T-helper 2 cell treated with Interferon-gamma antibody and Interleukin-4, amounts not matched to agents 5 μg/mL and 100 μg/mL, for 36 hours (primary cell): Measurements from ENCODE around the gene TDRD10.

Experiments
- DNase-seq: peaks from one replicate; pipeline ENCODE4 v3.0.0; 2021; ENCODE audit warnings: low spot score
- H3K27ac Mint-ChIP-seq: one replicate; pipeline ENCODE4 v1.8.0; 2021; ENCODE audit warnings: mild to moderate bottlenecking, mixed read lengths
- H3K27me3 Mint-ChIP-seq: one replicate; pipeline ENCODE4 v1.8.0; 2021; ENCODE audit warnings: low read depth, mixed read lengths
- H3K36me3 Mint-ChIP-seq: one replicate; pipeline ENCODE4 v1.8.0; 2021; ENCODE audit warnings: low read depth, mixed read lengths
- H3K4me1 Mint-ChIP-seq: one replicate; pipeline ENCODE4 v1.8.0; 2021; ENCODE audit warnings: low read depth, mixed read lengths
- H3K4me3 Mint-ChIP-seq: one replicate; pipeline ENCODE4 v1.8.0; 2022; ENCODE audit warnings: mild to moderate bottlenecking, moderate library complexity, mixed read lengths
- H3K9me3 Mint-ChIP-seq: one replicate; pipeline ENCODE4 v1.8.0; 2021; ENCODE audit warnings: mixed read lengths

The TDRD10 gene, protein sequence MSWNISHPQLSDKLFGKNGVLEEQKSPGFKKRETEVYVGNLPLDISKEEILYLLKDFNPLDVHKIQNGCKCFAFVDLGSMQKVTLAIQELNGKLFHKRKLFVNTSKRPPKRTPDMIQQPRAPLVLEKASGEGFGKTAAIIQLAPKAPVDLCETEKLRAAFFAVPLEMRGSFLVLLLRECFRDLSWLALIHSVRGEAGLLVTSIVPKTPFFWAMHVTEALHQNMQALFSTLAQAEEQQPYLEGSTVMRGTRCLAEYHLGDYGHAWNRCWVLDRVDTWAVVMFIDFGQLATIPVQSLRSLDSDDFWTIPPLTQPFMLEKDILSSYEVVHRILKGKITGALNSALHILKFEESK

DNA sequence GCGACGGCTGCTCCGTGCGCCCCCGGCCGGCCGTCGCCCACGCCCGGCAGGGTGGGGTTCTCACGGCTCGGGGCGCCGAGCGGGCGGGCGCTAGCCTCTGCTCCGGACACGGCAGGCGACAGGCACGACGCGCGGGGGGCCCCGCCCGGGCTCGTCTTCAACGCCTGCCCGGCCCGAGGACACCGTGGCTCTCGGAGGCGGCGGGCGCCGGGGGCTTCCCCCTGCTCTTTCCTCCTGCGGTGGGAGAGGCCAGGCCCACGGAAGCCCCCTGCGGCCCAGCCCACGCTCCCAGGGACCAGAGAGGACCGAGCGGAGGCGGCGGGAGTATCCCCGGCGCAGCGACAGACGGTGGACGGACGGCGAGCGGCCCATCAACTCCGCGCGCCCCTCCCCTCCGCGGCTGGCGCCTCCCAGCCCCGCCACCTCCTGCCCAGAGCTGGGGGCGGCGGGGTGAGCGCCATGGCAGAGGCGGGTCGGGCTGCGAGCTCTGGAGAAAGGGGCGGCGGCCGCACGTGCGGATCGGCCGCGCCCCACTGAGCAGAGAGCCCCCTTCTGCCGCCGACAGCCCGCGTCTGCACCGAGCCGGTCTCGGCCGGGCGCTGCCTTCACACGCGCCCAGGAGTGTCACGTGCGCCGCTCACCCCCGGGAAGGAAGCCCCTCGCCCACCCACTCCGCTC lies at the start of gene TDRD10, which contains the start of gene SHE:
Gene TDRD10 (plus strand): TSS at position 154 of the 678 bp plus-strand sequence. CDS start 4,685 bp downstream, outside the sequence.
Gene SHE (minus strand): TSS at position 347 of the 678 bp plus-strand sequence. CDS start 386 bp downstream, outside the sequence.
- Mint-ChIP-seq H3K27ac (no peak within 1 kb of the TSS), H3K27me3 (peaks cover 71% of the 10 kb centered on the region), H3K4me1 (peaks cover 3% of the 10 kb centered on the region), H3K36me3 (no peaks in the 10 kb centered on the region), H3K4me3 (no peak within 1 kb of the TSS), H3K9me3 (no peaks in the 10 kb centered on the region)
- DNase-seq = no peak

GRCh38 chr1:154453161-154453560 lies 48.9 kb upstream of the TDRD10 start:
- H3K4me3 Mint-ChIP-seq = no peak overlapping the region
- H3K9me3 Mint-ChIP-seq = no peaks in the 10 kb centered on the region
- H3K27ac Mint-ChIP-seq = no peak overlapping the region
- peaks cover 17% of the 10 kb centered on the region for H3K4me1 Mint-ChIP-seq
- peaks cover 16% of the 10 kb centered on the region for H3K36me3 Mint-ChIP-seq
- DNase-seq = no peak
- peaks cover 13% of the 10 kb centered on the region for H3K27me3 Mint-ChIP-seq

DNA sequence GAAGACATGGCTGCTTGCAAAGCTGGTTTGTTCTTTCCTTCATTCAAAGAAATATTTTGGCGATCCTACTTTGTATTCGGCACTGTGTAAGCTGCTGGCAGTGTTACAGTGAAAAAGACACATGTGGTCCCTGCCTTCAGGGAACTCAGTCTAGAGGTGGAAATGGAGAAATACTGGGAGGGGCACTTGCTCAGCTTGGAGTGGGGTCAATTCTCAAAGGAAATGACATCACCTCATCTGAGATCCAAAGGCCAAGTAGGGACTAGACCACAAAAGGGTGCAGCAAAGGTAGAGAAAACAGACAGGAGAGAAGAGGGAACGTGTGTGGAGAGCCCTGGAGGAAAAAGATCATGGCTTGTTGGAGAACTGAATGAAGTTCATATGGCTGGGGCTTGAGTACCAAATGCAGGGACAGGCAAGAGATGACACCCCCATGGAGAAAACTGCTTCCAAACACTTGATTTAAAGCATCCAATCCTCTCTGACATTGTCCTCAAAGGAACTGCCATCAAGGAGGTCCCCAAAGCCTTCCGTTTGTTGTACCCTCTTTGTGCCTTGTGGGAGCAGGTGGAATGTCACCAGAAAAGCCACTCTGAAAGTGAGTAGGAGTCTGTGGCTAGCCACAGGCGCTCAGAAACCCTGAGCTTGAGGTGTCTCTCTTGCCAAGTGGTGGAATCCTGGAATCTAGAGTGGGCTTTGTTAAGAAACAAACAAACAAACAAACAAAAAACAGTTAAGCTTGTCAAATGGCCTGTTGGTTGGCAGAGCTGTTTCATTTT lies 48.3 kb upstream of the TDRD10 start:
- Mint-ChIP-seq H3K4me3 (peak overlapping the region; percentile 6), H3K36me3 (peaks cover 16% of the 10 kb centered on the region), H3K27me3 (peaks cover 13% of the 10 kb centered on the region), H3K4me1 (peaks cover 15% of the 10 kb centered on the region), H3K9me3 (no peaks in the 10 kb centered on the region), H3K27ac (no peak overlapping the region)
- DNase-seq = peak; percentile 42

DNA sequence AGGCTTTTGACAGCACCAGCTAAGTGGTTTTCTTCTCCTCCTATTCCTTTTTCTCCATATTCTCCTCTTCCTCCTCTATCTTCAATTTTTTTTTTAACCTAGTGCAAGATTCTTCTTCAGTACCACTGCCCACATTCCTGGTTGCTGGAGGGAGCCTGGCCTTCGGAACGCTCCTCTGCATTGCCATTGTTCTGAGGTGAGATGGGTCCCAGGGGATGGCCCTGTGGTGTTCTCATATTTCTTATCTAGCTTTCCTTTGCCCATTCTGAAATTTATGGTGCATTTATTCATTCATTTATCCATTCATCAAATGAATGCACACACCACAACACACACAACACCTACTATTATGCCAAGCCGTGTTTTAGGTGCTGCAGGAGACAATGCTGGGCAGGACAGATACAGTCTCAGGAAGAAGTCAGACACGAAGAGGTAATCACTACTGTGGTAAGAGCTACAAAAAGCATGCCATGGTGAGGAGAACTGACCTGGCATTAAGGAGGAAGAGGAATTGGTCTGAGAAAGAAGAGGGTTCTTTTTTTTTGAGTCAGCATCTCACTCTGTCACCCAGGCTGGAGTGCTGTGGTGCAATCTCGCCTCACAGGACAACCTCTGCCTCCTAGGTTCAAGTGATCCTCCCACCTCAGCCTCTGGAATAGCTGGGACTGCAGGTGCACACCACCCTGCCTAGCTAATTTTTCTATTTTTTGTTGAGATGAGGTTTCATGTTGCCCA lies 47.5 kb upstream of the TDRD10 start:
- peaks cover 16% of the 10 kb centered on the region for H3K36me3 Mint-ChIP-seq
- H3K27ac Mint-ChIP-seq = no peak overlapping the region
- H3K4me3 Mint-ChIP-seq = peak overlapping the region; percentile 37
- DNase-seq = no peak
- no peaks in the 10 kb centered on the region for H3K9me3 Mint-ChIP-seq
- H3K4me1 Mint-ChIP-seq = peaks cover 15% of the 10 kb centered on the region
- peaks cover 13% of the 10 kb centered on the region for H3K27me3 Mint-ChIP-seq

DNA sequence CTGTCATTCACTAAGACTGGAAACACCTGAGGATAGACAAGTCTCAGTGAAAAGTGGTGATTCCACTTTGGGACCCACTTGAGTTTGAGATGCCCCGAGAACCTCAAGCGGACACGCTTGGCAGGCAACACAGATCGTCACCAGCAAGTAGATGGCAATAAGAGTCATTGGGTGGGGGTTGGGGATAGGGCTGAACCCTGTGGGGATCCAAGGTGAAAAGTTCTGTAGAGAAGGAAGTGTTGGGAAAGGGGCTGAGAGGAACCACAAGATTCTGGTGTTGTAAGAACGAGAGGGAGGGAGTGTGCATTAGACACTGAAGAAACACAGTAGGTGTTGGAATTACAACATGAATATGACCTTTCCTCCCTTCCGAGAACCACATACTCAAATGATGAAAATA lies 45.4 kb upstream of the TDRD10 start:
- Mint-ChIP-seq H3K27me3 (peaks cover 13% of the 10 kb centered on the region), H3K36me3 (peaks cover 16% of the 10 kb centered on the region), H3K4me3 (no peak overlapping the region), H3K9me3 (no peaks in the 10 kb centered on the region), H3K4me1 (peaks cover 25% of the 10 kb centered on the region), H3K27ac (no peak overlapping the region)
- DNase-seq = no peak

DNA sequence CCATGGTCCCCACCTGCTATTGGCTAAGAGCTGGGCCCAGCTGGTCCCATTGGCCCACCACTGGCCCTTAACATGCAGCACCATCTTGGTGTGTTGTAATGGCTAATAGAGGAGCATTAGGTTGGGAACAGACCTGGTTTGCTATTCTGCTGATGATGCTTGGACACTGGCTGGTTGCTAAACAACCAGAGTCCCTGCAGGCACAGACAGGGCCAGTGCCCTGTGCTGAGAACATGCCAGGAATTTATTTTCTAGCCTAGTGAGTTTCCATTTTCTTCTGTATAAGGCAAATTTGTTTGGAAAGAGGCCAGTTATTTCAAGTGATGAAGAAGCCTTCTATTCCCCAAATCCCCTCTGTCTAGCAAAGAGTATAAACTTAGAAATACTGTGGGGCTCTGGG lies 42.9 kb upstream of the TDRD10 start:
- Mint-ChIP-seq H3K36me3 (peaks cover 10% of the 10 kb centered on the region), H3K4me1 (peaks cover 28% of the 10 kb centered on the region)

GRCh38 chr1:154460695-154461260 lies 41.2 kb upstream of the TDRD10 start:
- Mint-ChIP-seq H3K4me3 (no peak overlapping the region), H3K27me3 (peaks cover 5% of the 10 kb centered on the region), H3K36me3 (peaks cover 7% of the 10 kb centered on the region), H3K27ac (no peak overlapping the region), H3K9me3 (no peaks in the 10 kb centered on the region), H3K4me1 (peaks cover 32% of the 10 kb centered on the region)
- DNase-seq = no peak

More for the DNA sequence above, 42.9 kb upstream of the TDRD10 start:
- Mint-ChIP-seq H3K27me3 (peaks cover 5% of the 10 kb centered on the region), H3K9me3 (no peaks in the 10 kb centered on the region), H3K4me3 (no peak overlapping the region), H3K27ac (no peak overlapping the region)
- no peak for DNase-seq

DNA sequence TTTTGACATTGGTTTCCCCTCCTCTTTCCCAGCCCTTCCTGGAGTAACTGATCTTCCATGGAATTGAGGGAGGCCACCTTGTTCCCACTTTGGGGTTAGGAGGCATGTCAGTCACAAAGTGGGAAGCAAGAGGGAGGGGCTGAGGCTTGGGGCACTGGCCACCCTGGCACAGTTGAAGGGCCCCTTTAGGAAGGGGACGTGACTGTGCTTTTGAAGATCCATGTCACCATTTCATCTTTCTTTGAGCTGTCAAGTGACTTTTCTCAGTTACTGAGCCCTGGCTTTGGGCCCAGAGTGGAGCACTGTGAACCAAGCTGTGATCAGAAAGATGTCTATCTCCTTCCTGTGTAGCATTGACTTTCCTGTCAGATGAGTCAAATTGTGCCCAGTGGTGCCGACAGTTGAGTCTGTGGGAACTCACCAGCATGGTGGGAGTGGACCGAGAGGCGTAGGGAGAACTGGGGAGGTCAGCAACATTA lies 38.5 kb upstream of the TDRD10 start:
- Mint-ChIP-seq H3K4me1 (peaks cover 58% of the 10 kb centered on the region), H3K4me3 (peak overlapping the region; percentile 72), H3K27me3 (no peaks in the 10 kb centered on the region), H3K9me3 (no peaks in the 10 kb centered on the region), H3K27ac (peak overlapping the region; percentile 94), H3K36me3 (peaks cover 4% of the 10 kb centered on the region)
- peak; percentile 82 for DNase-seq

DNA sequence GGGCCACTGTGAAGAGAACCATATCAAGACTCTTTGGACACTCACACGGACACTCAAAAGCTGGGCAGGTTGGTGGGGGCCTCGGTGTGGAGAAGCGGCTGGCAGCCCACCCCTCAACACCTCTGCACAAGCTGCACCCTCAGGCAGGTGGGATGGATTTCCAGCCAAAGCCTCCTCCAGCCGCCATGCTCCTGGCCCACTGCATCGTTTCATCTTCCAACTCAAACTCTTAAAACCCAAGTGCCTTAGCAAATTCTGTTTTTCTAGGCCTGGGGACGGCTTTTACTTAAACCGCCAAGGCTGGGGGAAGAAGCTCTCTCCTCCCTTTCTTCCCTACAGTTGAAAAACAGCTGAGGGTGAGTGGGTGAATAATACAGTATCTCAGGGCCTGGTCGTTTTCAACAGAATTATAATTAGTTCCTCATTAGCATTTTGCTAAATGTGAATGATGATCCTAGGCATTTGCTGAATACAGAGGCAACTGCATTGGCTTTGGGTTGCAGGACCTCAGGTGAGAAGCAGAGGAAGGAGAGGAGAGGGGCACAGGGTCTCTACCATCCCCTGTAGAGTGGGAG lies 36.3 kb upstream of the TDRD10 start:
- Mint-ChIP-seq H3K27me3 (no peaks in the 10 kb centered on the region), H3K9me3 (no peaks in the 10 kb centered on the region), H3K27ac (peak overlapping the region; percentile 9), H3K36me3 (peaks cover 4% of the 10 kb centered on the region), H3K4me1 (peaks cover 52% of the 10 kb centered on the region), H3K4me3 (peak overlapping the region; percentile 6)
- no peak for DNase-seq

- Mint-ChIP-seq H3K36me3 (peaks cover 4% of the 10 kb centered on the region), H3K4me1 (peaks cover 49% of the 10 kb centered on the region), H3K9me3 (no peaks in the 10 kb centered on the region), H3K27me3 (no peaks in the 10 kb centered on the region), H3K4me3 (peak overlapping the region; percentile 6), H3K27ac (peak overlapping the region; percentile 9)
- DNase-seq = no peak
These were observed 35.8 kb upstream of the TDRD10 start for GRCh38 chr1:154466206-154466605.

DNA sequence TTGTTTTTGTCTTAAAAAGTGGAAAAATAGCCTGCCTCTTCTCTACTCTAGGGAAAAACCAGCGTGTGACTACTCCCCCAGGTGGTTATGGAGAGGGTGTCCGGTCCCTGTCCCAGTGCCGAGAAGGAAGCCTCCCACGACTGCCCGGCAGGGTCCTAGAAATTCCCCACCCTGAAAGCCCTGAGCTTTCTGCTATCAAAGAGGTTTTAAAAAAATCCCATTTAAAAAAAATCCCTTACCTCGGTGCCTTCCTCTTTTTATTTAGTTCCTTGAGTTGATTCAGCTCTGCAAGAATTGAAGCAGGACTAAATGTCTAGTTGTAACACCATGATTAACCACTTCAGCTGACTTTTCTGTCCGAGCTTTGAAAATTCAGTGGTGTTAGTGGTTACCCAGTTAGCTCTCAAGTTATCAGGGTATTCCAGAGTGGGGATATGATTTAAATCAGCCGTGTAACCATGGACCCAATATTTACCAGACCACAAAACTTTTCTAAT lies 35.0 kb upstream of the TDRD10 start:
- Mint-ChIP-seq H3K36me3 (peaks cover 4% of the 10 kb centered on the region), H3K27ac (no peak overlapping the region), H3K4me3 (no peak overlapping the region), H3K4me1 (peaks cover 49% of the 10 kb centered on the region), H3K27me3 (no peaks in the 10 kb centered on the region), H3K9me3 (no peaks in the 10 kb centered on the region)
- no peak for DNase-seq

DNA sequence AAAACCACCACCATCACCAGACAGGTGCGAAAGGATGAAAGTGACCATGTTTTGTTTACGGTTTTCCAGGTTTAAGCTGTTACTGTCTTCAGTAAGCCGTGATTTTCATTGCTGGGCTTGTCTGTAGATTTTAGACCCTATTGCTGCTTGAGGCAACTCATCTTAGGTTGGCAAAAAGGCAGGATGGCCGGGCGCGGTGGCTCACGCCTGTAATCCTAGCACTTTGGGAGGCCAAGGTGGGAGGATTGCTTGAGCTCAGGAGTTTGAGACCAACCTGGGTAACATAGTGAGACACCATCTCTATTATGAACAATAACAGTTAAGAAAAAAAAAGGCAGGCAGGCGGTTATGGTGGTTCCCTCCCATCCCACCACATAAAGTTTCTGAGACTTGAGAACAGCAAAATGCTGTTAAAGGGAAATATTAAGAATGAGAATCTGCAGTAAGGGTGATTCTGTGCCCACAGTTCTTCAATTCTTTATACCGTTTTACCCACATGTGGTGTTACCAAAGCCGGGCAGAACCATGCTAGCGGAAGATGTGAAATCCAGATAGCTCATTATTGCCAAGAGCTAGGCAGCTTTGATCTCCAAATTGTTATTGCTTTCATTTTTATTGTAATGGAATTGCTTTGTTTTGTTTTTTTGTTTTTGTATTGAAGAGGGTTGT lies 34.5 kb upstream of the TDRD10 start:
- H3K27me3 Mint-ChIP-seq = no peaks in the 10 kb centered on the region
- H3K4me1 Mint-ChIP-seq = peaks cover 47% of the 10 kb centered on the region
- DNase-seq = no peak
- no peaks in the 10 kb centered on the region for H3K9me3 Mint-ChIP-seq
- no peak overlapping the region for H3K4me3 Mint-ChIP-seq
- peak overlapping the region; percentile 64 for H3K27ac Mint-ChIP-seq
- peaks cover 4% of the 10 kb centered on the region for H3K36me3 Mint-ChIP-seq
